Neutrophil (primary cell): ENCODE measurements around the gene TSC22D3.

Source experiments
- H3K27ac ChIP-seq: fragments of 200-600 bp; sonication (generic); 2 replicates; pipeline ENCODE4 v1.5.1; 2016; ENCODE audit warnings: mild to moderate bottlenecking, moderate library complexity
- H3K27me3 ChIP-seq: fragments of 200-600 bp; sonication (generic); 2 replicates; pipeline ENCODE4 v1.6.0; 2016; ENCODE audit warnings: mild to moderate bottlenecking
- H3K36me3 ChIP-seq: fragments of 200-600 bp; sonication (generic); 2 replicates; pipeline ENCODE4 v1.5.1; 2017
- H3K4me1 ChIP-seq, 2 experiments: fragments of 200-600 bp in 1 of 2; sonication (generic) in 1 of 2; 1 replicate in 1 of 2; 2 replicates in 1 of 2; pipeline versions ENCODE4 v1.5.1 to v1.6.1; 2013 to 2016; ENCODE audit warnings: low read depth in 1 of 2, low read length in 1 of 2, mild to moderate bottlenecking in 1 of 2, moderate library complexity in 1 of 2; ENCODE audit not compliant: control insufficient read depth in 1 of 2, insufficient read depth in 1 of 2
- H3K4me3 ChIP-seq, 2 experiments: fragments of 200-600 bp in 1 of 2; sonication (generic) in 1 of 2; 1 replicate in 1 of 2; 2 replicates in 1 of 2; pipeline ENCODE4 v1.5.1; 2013 to 2016; ENCODE audit warnings: low read depth in 1 of 2, low read length in 1 of 2, mild to moderate bottlenecking in 1 of 2, moderate library complexity in 1 of 2
- H3K9me3 ChIP-seq: fragments of 200-600 bp; sonication (generic); 2 replicates; pipeline ENCODE4 v1.5.1; 2016
- CTCF ChIP-seq: fragments of 200-600 bp; sonication (generic); IDR thresholded peaks from 2 replicates; pipeline ENCODE4 v1.5.1; 2016; ENCODE audit warnings: antibody characterized with exemption

Gene TSC22D3

GRCh38 chrX:107804427-107804826 is 28.8 kb upstream of the TSC22D3 start:
- no peak for TF ChIP-seq CTCF
- Histone ChIP-seq H3K9me3 (no peaks in the 10 kb centered on the region), H3K4me1 (no peaks in the 10 kb centered on the region), H3K27me3 (no peaks in the 10 kb centered on the region), H3K4me3 (no peak overlapping the region), H3K36me3 (no peaks in the 10 kb centered on the region), H3K27ac (no peak overlapping the region)

GRCh38 chrX:107787827-107788226 is 12.2 kb upstream of the TSC22D3 start:
- H3K27me3 ChIP-seq, result peaks cover 7% of the 10 kb centered on the region
- H3K4me1 ChIP-seq, result no peaks in the 10 kb centered on the region
- no peak overlapping the region for H3K4me3 ChIP-seq
- H3K27ac ChIP-seq, result no peak overlapping the region
- TF ChIP-seq CTCF, result no peak
- H3K36me3 ChIP-seq, result no peaks in the 10 kb centered on the region
- no peaks in the 10 kb centered on the region for H3K9me3 ChIP-seq

GRCh38 chrX:107780525-107780924 is 4.9 kb upstream of the TSC22D3 start:
- no peak overlapping the region for H3K27ac ChIP-seq
- TF ChIP-seq CTCF, result no peak
- H3K9me3 ChIP-seq, result no peaks in the 10 kb centered on the region
- H3K4me1 ChIP-seq, result peaks cover 11 to 13% of the 10 kb centered on the region in 2 experiments
- H3K36me3 ChIP-seq, result no peaks in the 10 kb centered on the region
- H3K4me3 ChIP-seq, result no peak overlapping the region
- peaks cover 15% of the 10 kb centered on the region for H3K27me3 ChIP-seq

GRCh38 chrX:107777536-107777832 is 1.9 kb upstream of the TSC22D3 start, which contains the start of gene NCBP2L:
Gene NCBP2L (plus strand): TSS chrX:107777733. CDS start chrX:107794221, 16,488 bp downstream.
- Histone ChIP-seq H3K9me3 (no peaks in the 10 kb centered on the region), H3K36me3 (no peaks in the 10 kb centered on the region), H3K4me3 (peak within 1 kb of the TSS in 1 of 2 experiments; percentile 12), H3K4me1 (peaks cover 17 to 19% of the 10 kb centered on the region in 2 experiments), H3K27me3 (peaks cover 42% of the 10 kb centered on the region), H3K27ac (no peak within 1 kb of the TSS)
- no peak for TF ChIP-seq CTCF

GRCh38 chrX:107776649-107777535 is 1.3 kb upstream of the TSC22D3 start:
- Histone ChIP-seq H3K9me3 (no peaks in the 10 kb centered on the region), H3K4me1 (peaks cover 17 to 19% of the 10 kb centered on the region in 2 experiments), H3K27ac (no peak overlapping the region), H3K4me3 (peak overlapping the region in 1 of 2 experiments; percentile 12), H3K36me3 (no peaks in the 10 kb centered on the region), H3K27me3 (peaks cover 42% of the 10 kb centered on the region)
- peak; percentile 78 for TF ChIP-seq CTCF
